T-helper 2 cell treated with Interferon-gamma antibody and Interleukin-4, amounts not matched to agents 100 ng/mL and 5 ng/mL, for 36 hours (primary cell): ENCODE measurements around the gene SH3TC2. TPM values are rescaled to one million over a fixed set of nuclear protein-coding genes. Genes with fewer than 3 reads are reported as not detected.

Experiments used
- intact Hi-C: fragments of 100-400 bp; cut with micrococcal nuclease; formaldehyde crosslinking; loops from one replicate; pipeline ENCODE4 v1.15.1; 2023
- total RNA-seq: library from RNA; stranded (reverse); gene quantifications from 2 replicates; pipeline ENCODE4 v1.2.3, GENCODE V29; 2022

SH3TC2 gene
- total RNA-seq, 1 donor from 2014 or later: not detected

DNA sequence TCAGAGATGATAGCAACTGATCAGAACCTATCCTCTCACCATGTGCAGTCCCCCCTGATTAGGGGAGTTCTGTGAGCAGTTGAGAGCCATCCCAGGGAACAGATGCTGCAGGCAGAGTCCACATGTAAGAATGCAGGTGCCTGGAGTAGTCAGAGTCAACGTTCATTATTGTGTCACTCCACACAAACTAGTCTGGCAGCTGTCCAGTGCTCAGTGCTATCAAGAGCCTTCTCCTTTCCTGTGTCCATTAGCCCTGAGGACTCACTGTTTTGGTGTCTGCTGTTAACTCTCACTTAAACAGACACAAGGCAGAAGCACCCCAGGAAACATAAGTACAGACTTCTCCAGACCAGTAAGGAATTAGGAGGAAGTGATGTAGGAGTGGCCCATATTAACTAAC, 2.5 kb downstream of the SH3TC2 start:
- intact Hi-C loops: no loop called here

DNA sequence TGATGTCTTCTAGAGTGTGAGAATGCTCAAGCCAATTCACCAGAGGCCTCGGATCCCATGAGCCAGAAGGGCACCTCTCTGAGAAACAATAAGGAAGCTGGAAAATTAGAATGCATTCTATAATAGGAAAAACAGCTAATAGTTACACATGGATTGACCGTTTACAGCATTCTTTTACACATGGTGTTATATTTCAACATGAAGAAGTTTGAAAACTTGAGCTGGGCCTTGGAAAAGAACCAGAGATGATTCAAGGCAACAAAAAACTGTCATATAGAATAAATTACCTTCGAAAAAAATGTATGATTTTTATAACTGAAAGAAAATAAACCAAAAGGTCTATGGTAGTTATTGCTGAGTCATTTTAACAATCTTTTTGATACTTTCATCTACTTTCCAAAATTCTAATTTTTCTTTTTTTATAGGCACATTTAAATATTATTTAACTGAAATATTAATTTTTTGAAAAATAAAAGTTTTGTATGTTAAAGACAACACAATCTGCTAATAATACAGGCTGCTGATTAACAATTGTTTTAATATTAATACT, 6.2 kb downstream of the SH3TC2 start:
- intact Hi-C loops: no loop called here

GRCh38 chr5:149054416-149054815, 8.4 kb downstream of the SH3TC2 start:
- intact Hi-C loops: no loop called here

GRCh38 chr5:149053072-149053695, 9.7 kb downstream of the SH3TC2 start:
- intact Hi-C loops: no loop called here

GRCh38 chr5:149049371-149049781, 13.5 kb downstream of the SH3TC2 start:
- intact Hi-C loops: no loop called here

- intact Hi-C loops: no loop called here
Observed at GRCh38 chr5:149048811-149049210, 14.1 kb downstream of the SH3TC2 start.

- intact Hi-C loops: no loop called here
Observed at GRCh38 chr5:149047462-149047861, 15.4 kb downstream of the SH3TC2 start.

DNA sequence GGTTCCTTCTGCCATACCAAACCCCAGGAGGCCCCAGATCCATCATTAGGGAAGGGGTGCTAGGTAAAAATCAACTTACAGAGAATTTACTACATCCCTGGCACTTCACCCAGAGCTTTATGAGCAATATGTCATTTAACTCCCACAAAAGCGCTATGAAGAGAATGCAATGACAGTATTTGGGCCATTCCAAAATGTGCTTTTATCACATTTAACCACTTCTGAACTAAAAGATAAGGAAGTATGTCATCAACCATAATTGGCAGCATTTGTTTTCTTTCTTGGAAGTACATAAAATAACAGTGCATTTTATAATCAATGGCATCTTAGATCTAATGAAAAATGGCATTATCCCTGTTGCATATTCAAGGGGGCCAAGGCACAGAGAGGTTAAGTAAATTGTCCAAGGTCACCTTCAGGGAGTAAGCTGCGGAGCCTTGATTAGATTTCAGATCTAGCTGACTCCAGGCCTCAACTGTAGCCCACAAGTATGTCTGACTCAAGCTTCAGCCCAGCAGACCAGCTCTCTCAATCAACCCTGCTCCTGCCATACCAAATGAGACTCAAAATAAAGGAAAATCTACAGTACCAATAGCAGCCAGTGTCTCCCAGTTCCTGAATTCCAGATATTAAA, 16.5 kb downstream of the SH3TC2 start:
- intact Hi-C loops: no loop called here

DNA sequence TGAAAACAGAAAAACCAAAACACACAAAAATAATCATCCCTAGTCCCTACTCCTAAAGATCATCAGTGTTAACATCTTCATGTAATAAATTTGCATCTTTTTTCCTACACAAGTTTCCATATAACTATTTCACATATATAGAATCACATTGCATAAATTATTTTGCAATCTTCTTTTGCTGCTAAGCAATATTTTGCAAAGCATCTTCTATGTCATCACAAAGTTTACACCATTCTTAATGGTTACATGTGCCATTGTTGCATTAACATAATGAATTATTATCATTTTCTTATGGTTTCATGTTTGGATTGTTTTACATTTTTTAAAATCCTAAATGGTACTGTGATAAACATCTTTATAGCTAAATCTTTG, 17.8 kb downstream of the SH3TC2 start:
- intact Hi-C loops: no loop called here

- intact Hi-C loops: no loop called here
Observed at GRCh38 chr5:149044453-149045088, 18.3 kb downstream of the SH3TC2 start.

- intact Hi-C loops: no loop called here
Observed at GRCh38 chr5:149043641-149044040, 19.2 kb downstream of the SH3TC2 start.

- intact Hi-C loops: no loop called here
Observed at GRCh38 chr5:149042865-149043264, 20.0 kb downstream of the SH3TC2 start.

- intact Hi-C loops: no loop called here
Observed at GRCh38 chr5:149041242-149041641, 21.6 kb downstream of the SH3TC2 start.

DNA sequence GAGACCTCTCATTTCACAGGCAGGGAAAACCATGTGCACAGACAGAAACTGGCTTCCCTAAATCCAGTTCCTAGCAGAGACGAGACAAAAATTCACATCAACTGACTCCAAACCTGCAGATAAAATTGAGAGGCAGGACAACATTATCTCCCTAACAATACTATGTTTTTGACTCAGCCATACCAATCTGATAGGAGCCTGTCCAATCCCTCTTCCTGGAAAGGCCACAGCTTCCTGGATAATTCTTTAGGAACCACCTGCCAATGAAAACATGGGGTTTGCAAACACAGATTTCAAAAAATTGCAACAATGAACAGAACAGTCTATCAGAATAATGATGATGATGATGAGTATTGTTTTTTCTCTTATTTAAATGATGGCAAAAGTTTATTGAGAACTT, 22.4 kb downstream of the SH3TC2 start:
- intact Hi-C loops: no loop called here

- intact Hi-C loops: loop anchor here (5.0 kb wide), 1 partner anchor 597 kb away; no protein-coding TSS in a partner anchor
Observed at GRCh38 chr5:149039506-149039905, 23.4 kb downstream of the SH3TC2 start.

- intact Hi-C loops: loop anchor here (5.0 kb wide), 1 partner anchor 596 kb away; no protein-coding TSS in a partner anchor
Observed at GRCh38 chr5:149038336-149039080, 24.4 kb downstream of the SH3TC2 start.

DNA sequence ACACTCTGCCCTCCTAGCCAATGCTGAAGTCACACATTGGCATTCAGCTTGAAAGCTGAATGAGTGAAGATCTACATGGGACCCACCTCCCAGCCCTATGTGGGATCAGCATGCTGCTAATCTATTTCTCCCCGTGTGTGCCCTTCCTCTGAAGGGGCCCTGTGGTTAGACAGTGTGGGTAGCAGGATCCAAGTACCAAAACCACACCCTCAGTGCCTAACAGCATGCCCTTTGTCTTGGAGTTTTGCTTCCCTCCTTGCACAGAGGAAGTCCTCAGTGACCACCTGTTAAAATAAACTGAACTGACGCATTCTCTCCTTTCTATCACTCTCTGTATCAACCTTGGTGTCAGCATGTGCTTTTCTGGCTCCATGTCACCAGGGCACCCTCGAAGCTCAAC, 25.0 kb downstream of the SH3TC2 start:
- intact Hi-C loops: loop anchor here (1.0 to 5.0 kb wide), 2 partner anchors 76 to 596 kb away; no protein-coding TSS in a partner anchor

GRCh38 chr5:149036970-149037369, 25.9 kb downstream of the SH3TC2 start:
- intact Hi-C loops: loop anchor here (1.0 to 5.0 kb wide), 2 partner anchors 77 to 595 kb away; no protein-coding TSS in a partner anchor

DNA sequence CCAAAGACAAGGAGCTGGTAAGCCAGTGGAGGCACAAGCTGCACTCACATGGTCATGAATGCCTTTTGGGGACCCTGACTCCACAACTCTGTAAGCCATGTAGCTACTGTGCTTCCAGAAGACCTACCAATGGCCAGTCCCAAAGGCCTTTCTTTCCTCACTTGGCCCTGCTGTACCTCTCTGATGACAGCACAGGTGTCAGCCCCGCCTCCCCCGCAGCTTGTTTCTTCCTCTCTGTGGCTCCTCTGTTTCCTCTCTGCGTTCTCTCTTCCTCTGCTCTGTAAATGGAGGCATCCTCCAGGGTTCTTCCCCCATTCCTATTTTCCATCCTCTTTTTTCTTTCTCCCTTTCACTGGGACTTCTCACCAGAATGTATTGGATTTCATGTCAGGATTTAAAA, 26.7 kb downstream of the SH3TC2 start:
- intact Hi-C loops: loop anchor here (5.0 kb wide), 1 partner anchor 594 kb away; no protein-coding TSS in a partner anchor

- intact Hi-C loops: loop anchor here (1.0 to 5.0 kb wide), 2 partner anchors 302 to 593 kb away; no protein-coding TSS in a partner anchor
Observed at GRCh38 chr5:149035372-149035790, 27.5 kb downstream of the SH3TC2 start.

DNA sequence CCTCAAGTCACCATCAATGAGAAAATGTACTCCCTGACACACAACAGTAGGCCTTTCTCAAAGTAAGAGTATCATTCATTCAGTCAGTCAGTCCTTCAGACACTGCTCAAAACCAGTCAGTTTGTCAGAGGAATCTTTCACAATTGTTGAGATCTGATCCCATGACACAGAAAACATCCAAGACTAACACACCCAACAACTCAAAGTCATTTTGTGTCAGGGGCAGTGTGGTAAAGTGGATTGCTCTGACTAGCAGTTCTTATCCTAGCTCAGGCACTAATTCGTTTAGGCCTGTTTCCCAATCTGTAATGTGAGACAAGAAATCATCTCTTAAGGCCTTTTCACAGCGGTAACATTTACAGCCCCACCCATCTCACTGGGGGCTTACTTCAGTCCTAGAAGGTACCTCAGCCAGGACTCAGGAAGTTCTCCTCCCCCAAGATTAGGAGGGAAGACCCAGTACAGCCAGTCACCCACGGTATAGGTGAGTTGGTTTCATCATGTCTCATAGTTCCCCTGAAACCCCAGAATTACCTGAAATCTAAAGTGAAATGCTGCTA, 31.9 kb downstream of the SH3TC2 start:
- intact Hi-C loops: no loop called here
